GM21367 (cell line): ENCODE results near the gene CRTC1.
"Not testable (repeated sequence)": the region's sequence is repeated elsewhere in the genome, so short reads cannot be mapped to it uniquely, and the experiment has no call there.

Experiments used
- ATAC-seq: cut with Tn5 transposase; IDR thresholded peaks from one replicate; pipeline ENCODE4 v1.9.1; 2021; ENCODE audit not compliant: unreplicated experiment

CRTC1 gene

GRCh38 chr19:18798384-18799352, 115.2 kb downstream of the CRTC1 start:
- ATAC-seq: no peak

DNA sequence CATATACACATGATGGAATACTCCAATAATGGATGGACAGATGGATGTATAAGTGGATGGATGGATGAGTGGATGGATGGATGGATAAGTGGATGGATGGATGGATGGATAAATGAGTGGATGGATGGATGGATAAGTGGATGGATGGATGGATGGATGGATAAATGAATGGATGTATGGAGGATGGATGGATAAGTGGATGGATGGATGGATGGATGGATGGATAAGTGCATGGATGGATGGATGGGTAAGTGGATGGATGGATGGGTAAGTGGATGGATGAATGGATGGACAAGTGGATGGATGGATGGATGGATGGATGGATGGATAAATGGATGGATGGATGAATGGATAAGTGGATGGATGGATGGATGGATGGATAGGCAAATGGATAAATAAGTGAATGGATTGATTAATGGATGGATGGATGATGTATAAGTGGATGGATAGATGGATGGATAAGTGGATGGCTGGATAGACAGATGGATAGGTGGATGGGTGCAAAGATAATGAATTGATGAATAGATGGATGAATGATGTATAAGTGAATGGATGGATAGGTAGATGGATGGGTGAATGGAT, 116.0 kb downstream of the CRTC1 start:
- no peak for ATAC-seq

DNA sequence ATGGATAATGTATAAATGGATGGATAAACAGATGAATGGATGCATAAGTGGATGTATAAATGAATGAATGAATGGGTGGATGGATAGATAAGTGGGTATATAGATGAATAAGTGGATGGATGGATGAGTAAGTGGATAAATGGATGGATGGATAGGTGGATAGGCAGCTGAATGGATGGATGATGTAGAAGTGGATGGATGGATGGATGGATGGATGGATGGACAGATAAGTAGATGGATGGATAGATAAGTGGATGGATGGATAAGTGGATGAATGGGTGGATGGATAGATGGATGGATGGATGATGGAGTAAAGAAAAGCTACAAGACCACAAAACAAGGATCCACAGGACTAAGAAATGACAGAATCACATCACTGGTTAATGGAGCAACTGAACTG, 116.6 kb downstream of the CRTC1 start:
- ATAC-seq: no peak

DNA sequence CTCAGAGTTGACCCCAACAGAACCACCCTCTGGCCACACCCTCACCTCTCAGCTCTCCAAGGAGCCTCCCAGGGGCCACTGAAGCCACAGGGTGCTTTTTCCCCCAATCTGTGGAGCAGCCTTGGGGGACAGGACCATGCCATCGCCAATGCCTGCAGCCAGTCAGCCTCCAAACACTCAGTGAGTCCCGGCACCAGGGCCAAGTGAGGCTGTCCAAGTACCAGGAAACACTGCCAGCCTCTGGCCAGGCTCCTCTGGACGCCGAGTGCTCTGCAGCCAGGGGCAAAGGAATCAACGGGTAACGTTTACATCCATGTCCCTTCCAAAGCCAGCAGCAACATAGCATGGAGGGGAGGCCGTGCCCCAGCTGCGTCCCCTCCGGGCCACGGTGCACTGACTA, 117.2 kb downstream of the CRTC1 start:
- no peak for ATAC-seq

DNA sequence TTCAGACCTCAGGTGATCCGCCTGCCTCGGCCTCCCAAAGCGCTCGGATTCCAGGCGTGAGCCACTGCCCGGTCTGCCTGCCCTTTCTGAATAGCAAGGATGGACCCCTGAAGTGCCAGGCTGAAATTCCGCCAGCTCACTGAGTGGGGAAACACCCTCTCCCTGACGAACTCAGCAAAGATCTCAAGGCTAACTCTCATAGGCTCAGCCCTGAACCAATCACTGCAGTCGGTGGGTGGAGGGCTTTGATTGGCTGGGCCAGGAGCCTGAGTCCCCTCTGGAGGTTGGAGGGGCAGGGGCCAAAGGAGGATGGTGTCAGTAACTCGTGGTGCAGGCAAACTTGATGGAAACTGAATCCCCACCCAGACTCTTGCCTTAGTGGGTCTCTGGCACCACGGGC, 118.9 kb downstream of the CRTC1 start:
- ATAC-seq: no peak

- no peak for ATAC-seq
Measured at GRCh38 chr19:18803550-18804138, 120.2 kb downstream of the CRTC1 start.

- no peak for ATAC-seq
Measured at GRCh38 chr19:18804139-18804601, 120.7 kb downstream of the CRTC1 start.

GRCh38 chr19:18804643-18805042, 121.2 kb downstream of the CRTC1 start:
- no peak for ATAC-seq

DNA sequence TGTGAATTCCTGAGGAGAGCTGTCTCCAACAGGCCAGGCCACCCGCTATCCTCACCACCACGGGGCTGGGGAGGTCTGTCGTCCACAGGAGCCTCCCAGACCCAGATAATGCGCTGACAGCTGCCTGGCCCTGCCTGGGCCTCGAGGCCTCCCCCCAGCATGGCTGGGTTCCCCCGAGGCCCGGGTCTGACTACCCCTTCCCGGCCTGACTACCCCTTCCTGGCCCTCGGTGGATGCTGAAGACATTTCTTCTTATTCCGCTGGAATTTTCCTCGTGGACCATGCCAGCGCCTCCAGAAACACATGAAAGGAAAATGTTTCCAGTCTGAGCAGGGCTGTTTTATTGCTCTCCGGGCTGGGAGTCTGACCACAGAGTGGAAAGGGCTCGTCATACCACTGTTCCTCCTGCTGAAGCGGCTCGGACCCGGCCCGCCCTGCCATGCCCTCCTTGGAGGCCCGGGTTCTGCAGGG, 124.4 kb downstream of the CRTC1 start:
- ATAC-seq: no peak

- ATAC-seq: no peak
Measured at GRCh38 chr19:18809149-18809868, 125.8 kb downstream of the CRTC1 start.

DNA sequence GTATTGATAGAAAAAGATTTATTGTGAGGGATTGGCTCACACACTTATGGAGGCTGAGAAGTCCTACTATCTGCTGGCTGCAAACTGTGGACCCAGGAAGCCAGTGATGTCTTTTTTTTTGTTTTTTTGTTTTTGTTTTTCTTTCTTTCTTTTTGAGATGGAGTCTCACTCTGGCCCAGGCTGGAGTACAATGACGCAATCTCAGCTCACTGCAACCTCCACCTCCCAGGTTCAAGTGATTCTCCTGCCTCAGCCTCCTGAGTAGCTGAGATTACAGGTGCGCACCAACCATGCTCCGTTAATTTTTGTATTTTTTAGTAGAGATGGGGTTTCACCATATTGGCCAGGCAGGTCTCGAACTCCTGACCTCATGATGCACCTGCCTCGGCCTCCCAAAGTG, 128.2 kb downstream of the CRTC1 start:
- not testable (repeated sequence) for ATAC-seq

DNA sequence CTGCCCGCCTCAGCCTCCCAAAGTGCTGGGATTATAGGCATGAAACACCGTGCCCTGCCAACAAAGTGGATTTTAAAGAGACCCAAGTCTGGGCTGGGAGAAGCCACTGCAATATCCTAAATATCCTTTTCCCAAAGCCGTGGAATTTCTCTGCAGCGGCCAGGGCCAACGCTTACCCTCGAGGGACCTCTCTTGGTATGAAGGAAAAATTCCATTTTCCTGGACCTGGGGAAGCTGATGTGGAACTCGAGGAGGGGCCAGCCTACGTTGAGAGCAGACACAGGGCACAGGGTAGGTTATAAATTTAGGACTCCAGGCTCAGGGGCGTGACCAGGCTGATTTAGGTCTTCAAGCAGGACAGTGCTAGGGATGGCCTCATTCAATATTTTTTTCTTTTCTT, 130.6 kb downstream of the CRTC1 start:
- ATAC-seq: no peak

DNA sequence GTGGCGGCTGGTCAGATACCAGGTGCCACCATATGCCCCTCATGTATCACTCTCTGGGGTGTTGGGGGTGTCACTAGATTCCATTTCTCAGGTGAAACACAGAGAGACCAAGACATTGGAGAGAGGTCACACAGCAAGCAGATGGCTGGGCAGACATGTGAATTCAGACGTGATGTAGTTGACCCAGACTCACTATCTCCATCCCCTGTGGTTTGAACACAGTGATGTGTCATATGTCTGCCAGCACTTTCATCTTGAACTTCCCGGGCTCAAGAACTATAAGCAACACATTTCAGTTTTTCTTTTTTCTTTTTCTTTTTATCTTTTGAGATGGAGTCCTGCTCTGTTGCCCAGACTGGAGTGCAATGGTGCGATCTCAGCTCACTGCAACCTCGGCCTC, 132.2 kb downstream of the CRTC1 start:
- ATAC-seq: no peak

DNA sequence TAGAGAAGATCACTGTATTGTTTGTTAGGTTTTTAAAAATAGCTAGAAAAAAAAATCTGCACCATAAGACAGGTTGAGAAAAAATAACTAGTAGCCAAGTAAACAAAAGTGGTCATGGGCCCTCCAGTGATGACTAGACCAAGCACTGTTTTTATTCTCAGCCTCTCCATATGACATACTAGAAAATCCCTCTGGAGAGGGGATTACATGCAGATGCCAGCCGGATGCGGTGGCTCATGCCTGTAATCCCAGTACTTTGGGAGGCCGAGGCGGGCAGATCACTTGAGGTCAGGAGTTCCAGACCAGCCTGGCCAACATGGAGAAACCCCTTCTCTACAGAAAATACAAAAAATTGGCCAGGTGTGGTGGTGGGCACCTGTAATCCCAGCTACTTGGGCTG, 133.2 kb downstream of the CRTC1 start:
- ATAC-seq: not testable (repeated sequence)

DNA sequence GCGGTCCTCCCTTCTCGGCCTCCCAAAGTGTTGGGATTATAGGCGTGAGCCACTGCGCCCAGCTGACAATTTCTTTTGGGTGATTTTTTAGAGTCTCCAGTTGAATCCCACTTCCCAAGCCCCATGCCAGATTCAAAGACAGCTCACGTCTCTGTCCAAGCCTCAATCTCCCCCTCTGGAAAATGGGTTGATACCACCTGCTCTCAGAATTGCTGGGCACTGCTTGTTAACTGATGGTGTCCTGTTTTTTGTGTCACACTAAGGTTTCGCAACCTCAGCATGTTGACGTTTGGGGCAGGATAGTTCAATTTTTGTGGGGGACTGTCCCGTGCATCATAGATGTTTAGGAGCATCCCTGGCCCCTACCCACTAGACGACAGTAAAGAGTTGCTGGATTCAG, 134.1 kb downstream of the CRTC1 start:
- no peak for ATAC-seq

DNA sequence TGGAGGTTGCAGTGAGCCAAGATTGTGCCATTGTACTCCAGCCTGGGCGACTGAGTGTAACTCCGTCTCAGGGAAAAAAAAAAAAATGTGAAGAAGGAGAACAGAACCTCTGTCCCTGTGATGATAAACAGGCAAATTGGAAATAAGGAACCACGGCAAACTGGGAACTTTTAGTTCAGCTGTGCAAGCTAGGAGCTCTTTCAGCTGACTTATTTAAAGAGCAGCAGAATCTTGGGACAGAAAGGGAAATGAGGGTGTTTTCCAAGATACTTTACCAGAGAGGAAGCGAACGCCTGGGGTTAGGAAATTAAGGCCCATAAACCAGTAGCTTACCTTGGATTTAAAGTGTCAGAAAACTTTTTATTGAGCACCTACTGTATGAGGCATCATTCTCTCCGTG, 145.3 kb downstream of the CRTC1 start:
- no peak for ATAC-seq

GRCh38 chr19:18830488-18830887, 147.0 kb downstream of the CRTC1 start:
- ATAC-seq: no peak

DNA sequence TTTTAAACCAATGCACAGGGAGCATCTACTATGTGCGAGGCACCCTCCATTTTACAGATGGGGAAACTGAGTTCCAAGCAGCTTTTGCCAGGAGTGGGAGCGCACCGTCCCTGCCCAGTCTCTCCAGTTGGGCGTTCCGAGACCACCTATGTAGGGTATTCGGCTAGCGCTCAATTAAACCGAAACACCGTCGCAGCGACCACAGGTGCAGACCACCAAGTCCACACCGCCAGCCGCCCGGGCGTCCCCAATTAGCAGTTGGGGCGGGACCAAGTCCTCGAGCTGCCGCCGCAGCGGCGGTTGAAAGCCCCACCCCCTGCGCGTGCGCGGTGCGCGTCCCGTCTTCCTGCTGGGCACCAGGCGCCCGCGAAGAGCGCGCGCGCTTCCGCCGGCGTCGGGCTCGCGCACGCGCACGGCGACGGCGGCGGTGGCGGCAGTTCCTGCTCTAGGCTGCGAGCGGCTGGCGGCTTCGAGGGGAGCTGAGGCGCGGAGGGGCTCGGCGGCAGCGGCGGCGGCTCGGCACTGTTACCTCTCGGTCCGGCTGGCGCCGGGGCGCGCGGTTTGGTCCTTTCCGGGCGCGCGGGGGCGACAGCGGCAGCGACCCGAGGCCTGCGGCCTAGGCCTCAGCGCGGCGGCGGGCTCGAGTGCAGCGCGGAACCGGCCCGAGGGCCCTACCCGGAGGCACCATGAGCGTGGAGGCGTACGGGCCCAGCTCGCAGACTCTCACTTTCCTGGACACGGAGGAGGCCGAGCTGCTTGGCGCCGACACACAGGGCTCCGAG, 148.2 kb downstream of the CRTC1 start, which contains the start of gene UPF1:
TSS of gene UPF1 (plus strand) at position 436 of the 782 bp plus-strand sequence. CDS start at position 687, 251 bp downstream.
- ATAC-seq: peak; percentile 56
